Skeletal muscle satellite cell (primary cell): ENCODE measurements around the gene ADGRA1.

Source experiments
- H3K27me3 ChIP-seq: 2 replicates; pipeline ENCODE4 v1.7.0; 2013; ENCODE audit warnings: low read length; ENCODE audit not compliant: control insufficient read depth, insufficient read depth
- H3K36me3 ChIP-seq: 2 replicates; pipeline ENCODE4 v1.7.0; 2013; ENCODE audit warnings: mild to moderate bottlenecking, control low read depth, low read length; ENCODE audit not compliant: insufficient read depth
- H3K4me1 ChIP-seq: 2 replicates; pipeline ENCODE4 v1.7.0; 2013; ENCODE audit warnings: low read length; ENCODE audit not compliant: control insufficient read depth, insufficient read depth
- H3K4me2 ChIP-seq: 2 replicates; pipeline ENCODE4 v1.7.0; 2013; ENCODE audit warnings: mild to moderate bottlenecking, low read length
- H3K4me3 ChIP-seq: 2 replicates; pipeline ENCODE4 v1.7.0; 2013; ENCODE audit warnings: low read length
- H3K9ac ChIP-seq: 2 replicates; pipeline ENCODE4 v1.7.0; 2013; ENCODE audit warnings: mild to moderate bottlenecking, low read depth, low read length, moderate library complexity
- H3K9me3 ChIP-seq: replicated peaks from 2 replicates; pipeline ENCODE4 v1.7.0; 2013; ENCODE audit warnings: mild to moderate bottlenecking, control low read depth, low read length

The ADGRA1 gene

DNA sequence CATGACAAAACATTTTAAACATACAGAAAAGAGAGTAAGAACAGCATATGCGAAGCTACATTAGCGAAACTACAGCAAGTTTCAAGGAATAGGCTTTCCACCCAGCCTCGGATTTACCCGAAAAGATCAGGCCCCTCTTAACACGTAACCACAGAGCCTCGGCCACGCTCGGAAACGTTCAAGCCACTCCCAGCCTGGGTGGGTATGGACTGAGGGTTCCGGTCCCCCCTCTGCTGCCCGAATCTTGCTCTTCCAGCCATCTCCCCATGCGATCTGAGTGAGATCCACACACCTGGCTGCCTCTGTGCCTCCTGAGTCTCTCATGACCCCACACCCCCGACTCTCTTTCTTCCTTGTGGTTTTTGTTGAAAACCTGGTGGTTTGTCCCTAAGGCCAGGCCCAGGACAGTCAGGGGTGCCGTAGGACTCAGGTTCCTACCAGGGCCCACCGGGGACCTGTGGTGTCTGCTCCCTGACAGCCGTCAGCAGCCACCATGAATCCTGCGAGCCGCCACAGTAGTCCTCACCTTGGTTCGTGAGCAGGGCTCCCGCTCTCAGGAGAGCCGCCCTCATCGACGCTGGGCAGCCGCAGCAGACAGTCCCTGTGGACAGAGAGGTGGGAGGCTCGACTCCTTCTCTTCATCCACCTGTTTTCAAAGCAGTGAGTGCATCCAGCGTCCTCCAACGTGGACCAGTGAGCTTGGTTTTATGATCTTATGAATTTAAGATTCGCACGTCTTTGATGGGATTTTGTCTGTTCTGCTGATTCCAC lies 90.8 kb downstream of the ADGRA1 start:
- Histone ChIP-seq H3K4me1 (no peaks in the 10 kb centered on the region), H3K4me2 (no peak overlapping the region), H3K4me3 (no peak overlapping the region), H3K9ac (no peak overlapping the region), H3K27me3 (no peaks in the 10 kb centered on the region), H3K36me3 (no peaks in the 10 kb centered on the region), H3K9me3 (peaks cover 10% of the 10 kb centered on the region)

DNA sequence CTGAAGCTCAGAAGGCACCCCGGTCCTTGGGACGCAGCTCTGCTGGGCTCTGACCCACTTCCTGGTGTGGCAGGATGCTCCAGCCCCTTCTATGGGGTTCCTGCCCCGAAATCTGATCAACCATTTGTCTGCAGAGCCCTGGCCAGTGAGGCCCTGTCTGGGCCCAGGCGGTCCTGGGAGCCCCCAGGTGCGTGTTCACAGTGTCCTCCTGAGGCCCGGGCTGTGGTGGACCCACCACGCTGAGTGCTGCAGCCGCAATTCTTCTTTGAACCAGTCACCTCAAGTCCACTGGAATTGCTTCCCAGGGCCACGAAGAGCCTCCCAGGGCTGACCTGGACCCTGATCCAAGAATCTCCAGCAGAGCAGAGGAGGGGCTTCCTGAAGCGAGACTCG lies 91.4 kb downstream of the ADGRA1 start:
- H3K4me3 ChIP-seq: no peak overlapping the region
- H3K4me2 ChIP-seq: no peak overlapping the region
- no peak overlapping the region for H3K9ac ChIP-seq
- no peaks in the 10 kb centered on the region for H3K36me3 ChIP-seq
- H3K27me3 ChIP-seq: no peaks in the 10 kb centered on the region
- no peaks in the 10 kb centered on the region for H3K4me1 ChIP-seq
- peaks cover 10% of the 10 kb centered on the region for H3K9me3 ChIP-seq

DNA sequence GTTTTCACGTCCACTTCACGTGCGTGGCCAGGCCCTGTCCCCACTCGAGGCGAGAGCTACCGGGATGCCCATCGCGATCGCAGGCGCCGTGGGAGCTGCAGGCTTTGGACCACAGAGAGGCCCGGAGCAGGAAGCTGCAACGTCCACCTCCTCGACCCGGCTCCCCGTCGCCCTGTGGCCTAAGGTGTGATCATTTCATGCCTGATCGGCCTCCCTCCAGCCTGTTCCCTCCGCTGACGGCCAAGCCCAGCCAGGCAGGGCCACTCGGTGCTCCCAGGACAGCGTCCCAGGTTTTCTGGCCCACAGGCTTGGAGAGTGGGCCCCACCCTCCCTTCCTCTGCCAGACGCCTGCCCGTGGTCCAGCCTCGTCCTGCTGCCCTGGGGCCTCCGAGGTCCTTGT lies 91.9 kb downstream of the ADGRA1 start:
- no peak overlapping the region for H3K4me3 ChIP-seq
- H3K9me3 ChIP-seq: peaks cover 10% of the 10 kb centered on the region
- no peaks in the 10 kb centered on the region for H3K27me3 ChIP-seq
- no peak overlapping the region for H3K9ac ChIP-seq
- H3K36me3 ChIP-seq: no peaks in the 10 kb centered on the region
- H3K4me1 ChIP-seq: no peaks in the 10 kb centered on the region
- H3K4me2 ChIP-seq: no peak overlapping the region

DNA sequence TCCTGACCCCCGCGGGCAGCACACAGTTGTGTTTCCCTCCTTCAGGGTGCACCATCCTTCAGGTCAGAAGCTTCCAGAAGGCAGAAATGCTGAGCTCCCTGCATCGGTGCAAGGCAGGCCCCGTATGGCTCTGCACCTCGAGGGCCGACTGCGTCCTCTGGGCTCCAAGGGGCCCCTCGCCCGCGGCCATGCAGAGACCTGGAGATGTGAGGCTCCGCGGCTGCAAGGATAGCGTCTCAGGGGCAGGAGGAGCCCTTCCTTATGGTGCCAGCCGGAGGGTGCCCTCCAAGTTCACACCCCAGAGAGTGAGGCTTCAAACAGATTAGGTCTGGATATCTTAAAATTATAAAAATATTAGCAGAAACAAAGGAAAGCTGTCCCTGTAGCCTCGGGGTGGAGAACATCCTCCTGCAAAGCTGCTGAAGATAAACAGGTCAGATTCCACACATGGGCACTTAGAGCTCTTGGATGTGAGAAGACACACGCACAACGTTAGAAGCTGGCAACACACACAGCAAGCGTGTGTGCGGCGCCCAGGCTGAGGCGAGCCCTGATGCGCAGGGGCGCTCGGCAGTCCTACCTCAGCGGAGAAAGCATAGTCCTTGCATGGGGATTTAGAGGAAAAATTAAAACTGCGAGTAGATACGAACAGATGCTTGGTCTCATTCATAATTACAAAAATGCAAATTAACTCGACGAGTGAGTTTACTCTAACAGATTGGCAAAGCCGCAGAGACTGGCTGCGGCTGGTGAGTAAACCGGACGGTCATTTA lies 92.7 kb downstream of the ADGRA1 start:
- Histone ChIP-seq H3K4me3 (no peak overlapping the region), H3K9ac (no peak overlapping the region), H3K36me3 (no peaks in the 10 kb centered on the region), H3K4me1 (no peaks in the 10 kb centered on the region), H3K9me3 (peaks cover 10% of the 10 kb centered on the region), H3K4me2 (no peak overlapping the region), H3K27me3 (no peaks in the 10 kb centered on the region)

DNA sequence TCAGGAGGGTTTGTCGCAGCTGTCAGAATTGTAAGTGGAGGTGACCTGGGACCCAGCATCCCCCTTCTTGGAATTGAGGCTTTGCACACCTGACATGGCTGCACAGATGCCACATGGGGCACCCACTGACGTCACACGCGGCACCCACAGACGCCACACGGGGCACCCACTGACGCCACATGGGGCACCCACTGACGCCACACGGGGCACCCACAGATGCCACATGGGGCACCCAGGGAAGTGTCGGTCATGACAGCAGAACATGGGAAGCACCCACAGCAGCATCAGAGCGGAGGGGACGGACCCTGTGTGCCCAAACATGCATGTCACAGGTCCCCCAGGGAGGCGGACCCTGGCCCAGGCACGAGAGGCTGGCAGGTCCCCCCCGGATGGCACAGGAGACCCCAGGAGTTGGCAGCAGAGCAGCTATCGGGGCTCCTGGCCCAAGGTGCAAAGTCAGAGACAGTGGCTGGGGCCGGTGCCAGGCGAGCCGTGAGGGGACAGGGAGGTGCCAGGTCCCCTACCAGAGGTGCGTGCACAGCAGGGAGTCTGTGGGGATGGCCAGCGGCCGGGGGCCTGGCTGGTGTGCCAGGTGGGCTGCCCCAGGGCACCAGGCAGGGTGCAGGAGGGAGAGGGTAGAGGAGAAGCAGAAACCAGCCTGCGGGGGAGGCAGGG lies 93.4 kb downstream of the ADGRA1 start:
- no peaks in the 10 kb centered on the region for H3K4me1 ChIP-seq
- no peaks in the 10 kb centered on the region for H3K27me3 ChIP-seq
- no peaks in the 10 kb centered on the region for H3K36me3 ChIP-seq
- H3K4me2 ChIP-seq: no peak overlapping the region
- H3K4me3 ChIP-seq: no peak overlapping the region
- H3K9me3 ChIP-seq: peaks cover 10% of the 10 kb centered on the region
- H3K9ac ChIP-seq: no peak overlapping the region
